HepG2 (cell line): ENCODE data around the gene PTK7. TPM values are rescaled to one million over a fixed set of nuclear protein-coding genes. Genes with fewer than 3 reads are reported as not detected.
A peak's percentile ranks its signal among the peaks of the same experiment; 100 is the strongest.

Experiments used
- FOXO1 ChIP-seq: sonication (generic); formaldehyde crosslinking; IDR thresholded peaks from 2 replicates; pipeline ENCODE4 v1.4.0; 2020; ENCODE audit warnings: missing genetic modification reagents
- FOXP1 ChIP-seq, 2 experiments: fragments of 450-650 bp in 1 of 2; IDR thresholded peaks; 2 replicates each; pipeline ENCODE4 v1.6.1; 2017 to 2018; ENCODE audit warnings: antibody characterized with exemption in 1 of 2
- GATA4 ChIP-seq: sonication (generic); IDR thresholded peaks from 2 replicates; pipeline ENCODE4 v1.6.1; 2016; ENCODE audit warnings: antibody characterized with exemption, low read depth, borderline replicate concordance
- HNF4A ChIP-seq: sonication (generic); formaldehyde crosslinking; IDR thresholded peaks from 2 replicates; pipeline ENCODE4 v1.4.0; 2020; ENCODE audit warnings: missing genetic modification reagents
- KLF9 ChIP-seq: IDR thresholded peaks from 2 replicates; pipeline ENCODE4 v1.6.1; 2016; ENCODE audit warnings: low read depth
- ZMYM2 ChIP-seq: sonication (generic); formaldehyde crosslinking; IDR thresholded peaks from 2 replicates; pipeline ENCODE4 v1.8.0; 2022; ENCODE audit warnings: mild to moderate bottlenecking, missing genetic modification reagents
- ZNF264 ChIP-seq: sonication (generic); formaldehyde crosslinking; IDR thresholded peaks from 2 replicates; pipeline ENCODE4 v1.4.0; 2020; ENCODE audit warnings: missing genetic modification reagents
- ZNF33A ChIP-seq: sonication (generic); formaldehyde crosslinking; IDR thresholded peaks from 2 replicates; pipeline ENCODE4 v1.5.1; 2020; ENCODE audit warnings: missing genetic modification reagents, mild to moderate bottlenecking, moderate library complexity, borderline replicate concordance
- ZNF724P ChIP-seq: sonication (generic); formaldehyde crosslinking; IDR thresholded peaks from 2 replicates; pipeline ENCODE4 v1.8.0; 2022; ENCODE audit warnings: missing genetic modification reagents, borderline replicate concordance
- ZNF747 ChIP-seq: sonication (generic); formaldehyde crosslinking; IDR thresholded peaks from 2 replicates; pipeline ENCODE4 v1.8.1; 2023; ENCODE audit warnings: missing genetic modification reagents, mild to moderate bottlenecking, borderline replicate concordance
- polyA plus RNA-seq, 8 experiments: library from polyadenylated mRNA; depleted of rRNA in 3 of 8; stranded (reverse) in 7 of 8; unstranded in 1 of 8; fragments of >200 nt; fragmentation: Illumina TruSeq in 4 of 8; extraction: Trizol in 4 of 8; gene quantifications; 2 replicates each; pipeline versions ENCODE4 v1.2.1 to v1.2.3, GENCODE V29; 2011 to 2016; ENCODE audit warnings: low read depth in 4 of 8, missing spikeins in 1 of 8, mixed read lengths in 1 of 8; ENCODE audit not compliant: insufficient read depth in 1 of 8
- total RNA-seq, 5 experiments: library from RNA; depleted of rRNA; stranded (reverse); fragments of >200 nt; fragmentation: Illumina TruSeq; extraction: Trizol; gene quantifications; 2 replicates each; pipeline ENCODE4 v1.2.3, GENCODE V29; 2016; ENCODE audit warnings: low read depth in 1 of 5
- TF ChIP-seq, protein P1 (sequence below): sonication (generic); formaldehyde crosslinking; conservative IDR thresholded peaks from 2 replicates; pipeline ENCODE4 v1.5.0; 2020; ENCODE audit warnings: missing genetic modification reagents
- TF ChIP-seq, protein P2 (sequence below): sonication (generic); formaldehyde crosslinking; conservative IDR thresholded peaks from 2 replicates; pipeline ENCODE4 v1.8.0; 2022; ENCODE audit warnings: missing genetic modification reagents
- TF ChIP-seq, protein P3 (sequence below): IDR thresholded peaks from 2 replicates; pipeline ENCODE4 v1.4.0; 2020; ENCODE audit warnings: mild to moderate bottlenecking, missing genetic modification reagents
- TF ChIP-seq, protein P4 (sequence below): sonication (generic); formaldehyde crosslinking; IDR thresholded peaks from 2 replicates; pipeline ENCODE4 v1.5.0; 2020; ENCODE audit warnings: missing genetic modification reagents, mild to moderate bottlenecking, borderline replicate concordance
- TF ChIP-seq, protein P5 (sequence below): sonication (generic); formaldehyde crosslinking; IDR thresholded peaks from 2 replicates; pipeline ENCODE4 v1.4.0; 2020; ENCODE audit warnings: missing genetic modification reagents

The PTK7 gene
- total and polyA plus RNA-seq, 2 of the 13 experiments (the other 11 are each of a cell fraction or from before 2014, with no cell fraction given) = 98.5 to 99.8 TPM

DNA sequence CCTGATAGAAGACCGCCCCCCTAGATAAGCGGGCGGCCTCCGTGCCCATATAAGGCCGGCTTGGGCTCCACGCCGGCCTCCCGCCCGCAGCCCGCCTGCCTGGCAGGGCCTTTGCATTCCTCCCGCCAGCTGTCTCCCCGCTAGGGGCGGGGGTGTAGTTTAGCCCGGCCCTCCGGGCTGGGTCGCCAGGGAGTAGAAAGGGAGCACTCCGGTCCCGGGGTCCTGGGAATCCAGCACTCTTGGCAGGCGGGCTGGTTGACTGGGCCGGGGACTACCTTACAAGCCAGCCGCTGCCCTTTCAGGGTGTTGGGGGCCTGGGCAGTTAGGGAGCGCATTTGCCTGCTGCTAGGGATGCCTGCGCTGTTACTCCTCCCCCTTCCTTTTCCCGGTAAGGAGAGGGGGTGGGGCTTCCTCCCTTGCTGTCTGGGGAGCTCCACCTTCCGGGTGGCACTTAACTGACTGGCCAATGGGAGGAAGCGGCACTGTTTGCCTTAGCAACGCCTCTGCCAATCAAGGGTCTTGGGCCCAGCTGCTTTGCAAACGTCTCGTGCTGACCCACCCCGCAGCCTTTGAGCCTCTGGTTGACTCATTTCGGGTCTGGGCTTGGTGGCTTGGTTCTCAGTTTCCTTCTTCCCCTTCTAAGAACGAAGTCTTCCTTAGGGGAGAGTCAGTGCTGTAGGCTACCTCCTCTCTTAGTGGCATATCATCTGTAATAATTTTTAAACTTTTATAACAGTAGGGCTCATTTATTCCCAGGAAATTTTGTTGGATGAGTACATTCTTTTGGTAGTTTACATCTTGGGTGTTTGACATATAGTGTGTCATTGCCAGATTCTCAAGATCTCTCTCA, 98.4 kb downstream of the PTK7 start (continued):
- TF ChIP-seq FOXO1 (CRISPR knock-in tag) (no peak), GATA4 (no peak), ZNF724P (peak; percentile 83; the same call in 1 of the 2 replicates), ZNF747 (CRISPR knock-in tag) (no peak; the same call in 1 of the 2 replicates), HNF4A (CRISPR knock-in tag) (no peak; the same call in 1 of the 2 replicates), ZMYM2 (CRISPR knock-in tag) (no peak), ZNF33A (CRISPR knock-in tag) (no peak), FOXP1 (IDR thresholded peaks at IDR 0.05) (no peak), FOXP1 (CRISPR knock-in tag; IDR thresholded peaks at IDR 0.05) (no peak), KLF9 (CRISPR knock-in tag) (peak; percentile 42; the same call in 1 of the 2 replicates), ZNF264 (CRISPR knock-in tag) (no peak)
- TF ChIP-seq, protein P1, sequence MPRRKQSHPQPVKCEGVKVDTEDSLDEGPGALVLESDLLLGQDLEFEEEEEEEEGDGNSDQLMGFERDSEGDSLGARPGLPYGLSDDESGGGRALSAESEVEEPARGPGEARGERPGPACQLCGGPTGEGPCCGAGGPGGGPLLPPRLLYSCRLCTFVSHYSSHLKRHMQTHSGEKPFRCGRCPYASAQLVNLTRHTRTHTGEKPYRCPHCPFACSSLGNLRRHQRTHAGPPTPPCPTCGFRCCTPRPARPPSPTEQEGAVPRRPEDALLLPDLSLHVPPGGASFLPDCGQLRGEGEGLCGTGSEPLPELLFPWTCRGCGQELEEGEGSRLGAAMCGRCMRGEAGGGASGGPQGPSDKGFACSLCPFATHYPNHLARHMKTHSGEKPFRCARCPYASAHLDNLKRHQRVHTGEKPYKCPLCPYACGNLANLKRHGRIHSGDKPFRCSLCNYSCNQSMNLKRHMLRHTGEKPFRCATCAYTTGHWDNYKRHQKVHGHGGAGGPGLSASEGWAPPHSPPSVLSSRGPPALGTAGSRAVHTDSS = no peak
- TF ChIP-seq, protein P2, sequence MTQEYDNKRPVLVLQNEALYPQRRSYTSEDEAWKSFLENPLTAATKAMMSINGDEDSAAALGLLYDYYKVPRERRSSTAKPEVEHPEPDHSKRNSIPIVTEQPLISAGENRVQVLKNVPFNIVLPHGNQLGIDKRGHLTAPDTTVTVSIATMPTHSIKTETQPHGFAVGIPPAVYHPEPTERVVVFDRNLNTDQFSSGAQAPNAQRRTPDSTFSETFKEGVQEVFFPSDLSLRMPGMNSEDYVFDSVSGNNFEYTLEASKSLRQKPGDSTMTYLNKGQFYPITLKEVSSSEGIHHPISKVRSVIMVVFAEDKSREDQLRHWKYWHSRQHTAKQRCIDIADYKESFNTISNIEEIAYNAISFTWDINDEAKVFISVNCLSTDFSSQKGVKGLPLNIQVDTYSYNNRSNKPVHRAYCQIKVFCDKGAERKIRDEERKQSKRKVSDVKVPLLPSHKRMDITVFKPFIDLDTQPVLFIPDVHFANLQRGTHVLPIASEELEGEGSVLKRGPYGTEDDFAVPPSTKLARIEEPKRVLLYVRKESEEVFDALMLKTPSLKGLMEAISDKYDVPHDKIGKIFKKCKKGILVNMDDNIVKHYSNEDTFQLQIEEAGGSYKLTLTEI (CRISPR knock-in tag) = no peak
- TF ChIP-seq, protein P3, sequence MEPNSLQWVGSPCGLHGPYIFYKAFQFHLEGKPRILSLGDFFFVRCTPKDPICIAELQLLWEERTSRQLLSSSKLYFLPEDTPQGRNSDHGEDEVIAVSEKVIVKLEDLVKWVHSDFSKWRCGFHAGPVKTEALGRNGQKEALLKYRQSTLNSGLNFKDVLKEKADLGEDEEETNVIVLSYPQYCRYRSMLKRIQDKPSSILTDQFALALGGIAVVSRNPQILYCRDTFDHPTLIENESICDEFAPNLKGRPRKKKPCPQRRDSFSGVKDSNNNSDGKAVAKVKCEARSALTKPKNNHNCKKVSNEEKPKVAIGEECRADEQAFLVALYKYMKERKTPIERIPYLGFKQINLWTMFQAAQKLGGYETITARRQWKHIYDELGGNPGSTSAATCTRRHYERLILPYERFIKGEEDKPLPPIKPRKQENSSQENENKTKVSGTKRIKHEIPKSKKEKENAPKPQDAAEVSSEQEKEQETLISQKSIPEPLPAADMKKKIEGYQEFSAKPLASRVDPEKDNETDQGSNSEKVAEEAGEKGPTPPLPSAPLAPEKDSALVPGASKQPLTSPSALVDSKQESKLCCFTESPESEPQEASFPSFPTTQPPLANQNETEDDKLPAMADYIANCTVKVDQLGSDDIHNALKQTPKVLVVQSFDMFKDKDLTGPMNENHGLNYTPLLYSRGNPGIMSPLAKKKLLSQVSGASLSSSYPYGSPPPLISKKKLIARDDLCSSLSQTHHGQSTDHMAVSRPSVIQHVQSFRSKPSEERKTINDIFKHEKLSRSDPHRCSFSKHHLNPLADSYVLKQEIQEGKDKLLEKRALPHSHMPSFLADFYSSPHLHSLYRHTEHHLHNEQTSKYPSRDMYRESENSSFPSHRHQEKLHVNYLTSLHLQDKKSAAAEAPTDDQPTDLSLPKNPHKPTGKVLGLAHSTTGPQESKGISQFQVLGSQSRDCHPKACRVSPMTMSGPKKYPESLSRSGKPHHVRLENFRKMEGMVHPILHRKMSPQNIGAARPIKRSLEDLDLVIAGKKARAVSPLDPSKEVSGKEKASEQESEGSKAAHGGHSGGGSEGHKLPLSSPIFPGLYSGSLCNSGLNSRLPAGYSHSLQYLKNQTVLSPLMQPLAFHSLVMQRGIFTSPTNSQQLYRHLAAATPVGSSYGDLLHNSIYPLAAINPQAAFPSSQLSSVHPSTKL = peak; percentile 41; the same call in 1 of the 2 replicates
- TF ChIP-seq, protein P4, sequence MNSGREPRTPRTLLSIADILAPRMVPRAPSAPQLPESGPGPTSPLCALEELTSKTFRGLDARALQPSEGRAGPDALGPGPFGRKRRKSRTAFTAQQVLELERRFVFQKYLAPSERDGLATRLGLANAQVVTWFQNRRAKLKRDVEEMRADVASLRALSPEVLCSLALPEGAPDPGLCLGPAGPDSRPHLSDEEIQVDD (CRISPR knock-in tag) = no peak
- TF ChIP-seq, protein P5, sequence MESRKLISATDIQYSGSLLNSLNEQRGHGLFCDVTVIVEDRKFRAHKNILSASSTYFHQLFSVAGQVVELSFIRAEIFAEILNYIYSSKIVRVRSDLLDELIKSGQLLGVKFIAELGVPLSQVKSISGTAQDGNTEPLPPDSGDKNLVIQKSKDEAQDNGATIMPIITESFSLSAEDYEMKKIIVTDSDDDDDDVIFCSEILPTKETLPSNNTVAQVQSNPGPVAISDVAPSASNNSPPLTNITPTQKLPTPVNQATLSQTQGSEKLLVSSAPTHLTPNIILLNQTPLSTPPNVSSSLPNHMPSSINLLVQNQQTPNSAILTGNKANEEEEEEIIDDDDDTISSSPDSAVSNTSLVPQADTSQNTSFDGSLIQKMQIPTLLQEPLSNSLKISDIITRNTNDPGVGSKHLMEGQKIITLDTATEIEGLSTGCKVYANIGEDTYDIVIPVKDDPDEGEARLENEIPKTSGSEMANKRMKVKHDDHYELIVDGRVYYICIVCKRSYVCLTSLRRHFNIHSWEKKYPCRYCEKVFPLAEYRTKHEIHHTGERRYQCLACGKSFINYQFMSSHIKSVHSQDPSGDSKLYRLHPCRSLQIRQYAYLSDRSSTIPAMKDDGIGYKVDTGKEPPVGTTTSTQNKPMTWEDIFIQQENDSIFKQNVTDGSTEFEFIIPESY (CRISPR knock-in tag) = 0 out of 2 replicates have a peak, but pooled peaks have one; percentile 31
